Amniotic stem cell (primary cell): ENCODE results near the gene MAP6.

Source experiments
- DNase-seq: peaks from one replicate; lab custom pipeline; 2025; lab: John Stamatoyannopoulos, UW

The MAP6 gene

DNA sequence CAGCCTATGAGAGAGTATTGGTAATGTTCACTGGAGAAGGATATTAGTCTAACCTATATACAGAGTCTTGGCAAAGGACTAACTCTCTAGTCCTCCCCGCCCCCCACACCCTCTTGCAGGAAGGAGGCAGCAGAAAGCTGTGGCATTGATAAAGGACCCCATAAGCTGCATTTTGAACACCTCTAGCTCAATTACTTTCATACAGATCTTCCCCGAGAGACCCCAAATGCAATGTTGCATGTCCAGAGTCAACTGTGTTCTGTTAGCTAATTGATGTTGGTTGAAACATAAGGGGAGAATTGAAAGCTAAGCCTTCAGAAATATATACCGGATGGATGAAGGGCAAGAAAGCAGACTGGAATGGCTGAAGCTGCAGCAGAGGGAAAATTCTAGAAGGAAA, 2.8 kb downstream of the MAP6 start:
- no peak for DNase-seq

DNA sequence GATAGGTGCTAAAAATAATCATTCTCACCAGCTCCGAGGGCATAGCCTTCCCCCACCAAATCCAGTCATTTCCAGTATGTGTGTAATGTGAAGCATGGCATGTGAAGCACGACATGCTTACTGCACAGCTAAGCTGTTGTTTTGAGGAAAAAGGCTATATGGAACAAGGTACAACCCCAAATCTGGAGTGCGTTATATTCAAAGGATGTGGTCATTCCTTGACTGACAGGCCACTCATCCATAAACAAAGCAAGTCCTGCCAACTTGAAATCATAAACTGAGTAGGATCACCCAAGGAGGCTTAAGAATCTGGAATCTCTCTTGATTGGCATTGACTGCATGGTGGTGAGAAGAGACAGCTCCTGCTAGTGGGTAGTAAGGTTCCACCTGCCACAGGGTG, 3.7 kb downstream of the MAP6 start:
- DNase-seq, result no peak

DNA sequence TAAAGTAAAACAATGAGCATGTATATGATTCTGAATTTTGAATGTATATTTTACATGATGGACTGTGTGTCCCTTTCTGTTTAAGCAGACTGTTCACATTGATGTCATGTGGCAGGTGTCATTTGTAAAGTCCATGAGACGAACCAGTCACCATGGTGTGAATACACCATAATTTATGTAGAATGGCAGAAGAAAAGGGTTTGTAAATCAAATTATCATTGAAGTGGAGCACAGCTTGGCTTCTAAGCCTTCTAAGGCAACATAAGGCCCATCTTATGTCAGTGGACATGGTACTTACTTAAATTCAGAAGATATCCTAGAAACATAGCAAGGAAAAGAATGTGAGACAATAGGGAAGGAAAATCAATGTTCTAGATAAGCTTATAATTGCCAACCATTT, 4.4 kb downstream of the MAP6 start:
- no peak for DNase-seq

DNA sequence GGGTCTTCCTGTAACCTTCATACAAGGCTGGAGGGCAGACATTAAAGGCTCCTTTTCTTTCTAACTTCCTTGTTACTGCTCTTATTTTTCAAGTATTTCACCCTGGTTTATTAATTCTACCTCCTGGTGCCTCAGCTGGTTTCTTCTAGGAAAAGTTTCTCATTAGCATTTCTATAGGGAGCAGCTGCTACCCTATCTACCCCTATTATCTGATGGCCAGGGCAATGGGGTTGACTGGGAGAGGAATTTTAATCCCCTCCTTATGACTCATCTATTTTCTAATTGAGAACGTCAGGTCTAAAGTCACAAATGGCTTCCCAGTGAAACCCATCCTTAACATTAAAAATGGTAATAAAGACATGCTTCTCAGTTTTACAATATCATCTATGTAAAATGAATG, 5.0 kb downstream of the MAP6 start:
- no peak for DNase-seq

DNA sequence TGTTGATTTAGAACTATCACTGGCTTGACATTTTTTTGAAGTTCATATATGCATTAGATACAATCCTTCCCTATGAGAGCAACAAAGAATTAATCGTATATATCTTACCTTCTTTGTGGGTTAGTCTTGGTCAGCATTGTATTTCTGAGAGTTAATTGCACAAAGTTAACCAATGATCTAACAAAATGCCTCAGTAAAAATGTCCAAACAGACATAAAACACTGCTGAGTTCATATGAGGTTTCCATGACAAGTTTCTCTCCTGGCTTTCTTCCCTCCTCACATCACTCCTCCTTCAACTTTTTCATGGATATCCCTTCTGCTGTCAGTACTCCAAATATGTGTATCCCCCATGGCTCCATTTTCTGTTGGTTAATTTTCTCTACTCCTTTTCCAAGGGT, 9.0 kb downstream of the MAP6 start:
- no peak for DNase-seq

DNA sequence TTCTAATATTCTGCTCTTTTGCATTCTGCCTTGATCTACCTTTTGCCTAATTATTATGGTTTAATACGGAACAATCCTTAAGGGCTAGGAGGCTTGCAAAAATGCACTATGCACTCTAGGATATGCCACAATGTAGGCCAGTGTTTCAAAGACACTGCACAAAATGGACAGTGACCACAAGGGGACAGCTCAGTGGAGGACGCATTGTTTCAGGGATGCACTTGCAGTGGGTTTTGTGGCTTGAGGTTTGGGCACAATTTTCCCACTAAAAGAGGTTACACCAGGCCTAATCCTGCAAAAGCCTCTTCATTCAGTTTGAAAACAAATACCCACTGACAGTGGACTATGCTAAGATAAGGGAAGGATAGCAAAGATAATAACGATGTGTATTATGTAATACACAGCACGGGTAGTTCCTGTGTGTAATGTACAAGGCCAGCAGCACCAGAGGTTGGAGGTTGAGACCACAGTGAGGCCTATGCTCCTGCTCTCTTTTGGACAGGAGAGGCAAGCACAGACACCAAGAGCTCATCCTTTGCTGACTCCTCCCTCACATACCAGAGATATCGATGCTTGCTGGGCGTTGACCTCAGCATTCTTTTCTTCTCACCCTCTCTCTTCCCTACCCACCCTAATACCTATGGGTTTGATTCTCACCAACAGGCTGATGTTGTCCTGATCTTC, 12.7 kb downstream of the MAP6 start:
- no peak for DNase-seq

DNA sequence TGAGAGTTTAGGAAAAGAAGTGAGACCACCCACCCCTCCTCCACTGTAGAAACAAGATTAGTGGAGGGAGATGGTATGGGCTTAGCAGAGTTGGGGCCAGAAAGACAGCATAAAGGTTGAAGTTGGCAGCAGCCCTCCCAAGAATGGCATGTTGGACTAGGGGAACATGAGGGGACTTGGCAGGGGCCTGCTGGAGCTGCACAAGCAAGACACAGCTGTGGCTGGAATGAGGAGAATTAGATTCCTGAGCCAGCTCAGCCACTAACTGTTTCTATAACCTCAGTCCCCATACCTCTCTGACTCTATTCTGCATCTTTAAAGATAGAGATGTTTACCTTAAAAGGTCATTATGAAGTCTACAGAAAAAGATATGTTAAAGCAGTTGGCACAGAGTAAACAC, 13.2 kb downstream of the MAP6 start:
- DNase-seq, result no peak

DNA sequence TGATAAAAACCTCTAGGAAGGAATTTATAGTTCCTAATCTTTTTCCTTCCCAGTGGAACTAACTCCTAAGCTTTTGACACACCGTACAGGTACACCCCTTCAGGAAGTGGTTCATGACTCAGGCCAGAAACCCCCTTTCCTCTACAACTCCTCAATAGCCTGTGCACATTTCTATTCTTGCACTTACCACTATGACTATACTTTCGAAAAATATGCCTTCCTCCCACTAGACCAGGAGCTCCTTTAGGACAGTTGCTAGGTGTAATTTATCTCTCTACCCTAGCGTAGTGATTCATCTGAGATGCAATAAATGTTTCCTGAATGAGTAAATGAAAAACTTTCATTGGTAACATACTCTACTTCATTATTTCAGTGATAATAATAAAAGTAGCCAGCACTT, 14.5 kb downstream of the MAP6 start:
- DNase-seq, result no peak

DNA sequence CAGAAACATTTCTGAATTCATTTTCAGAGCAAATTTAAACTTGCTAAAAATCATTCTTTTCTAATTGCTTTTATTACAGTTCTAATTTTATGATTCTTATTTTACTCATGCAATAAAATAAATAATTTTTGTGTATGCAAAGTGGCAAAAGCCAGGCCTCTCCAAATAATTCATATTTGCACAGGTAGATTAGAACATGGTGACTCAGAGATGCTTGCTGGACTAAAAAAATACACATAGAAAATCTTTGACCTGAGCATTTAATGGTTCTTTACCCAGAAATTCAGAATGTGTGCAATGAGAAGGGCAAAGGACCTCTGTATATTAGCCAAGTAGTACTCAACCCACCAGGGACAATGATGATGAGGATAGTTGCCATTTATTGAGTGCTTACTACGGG, 15.3 kb downstream of the MAP6 start:
- DNase-seq, result no peak

DNA sequence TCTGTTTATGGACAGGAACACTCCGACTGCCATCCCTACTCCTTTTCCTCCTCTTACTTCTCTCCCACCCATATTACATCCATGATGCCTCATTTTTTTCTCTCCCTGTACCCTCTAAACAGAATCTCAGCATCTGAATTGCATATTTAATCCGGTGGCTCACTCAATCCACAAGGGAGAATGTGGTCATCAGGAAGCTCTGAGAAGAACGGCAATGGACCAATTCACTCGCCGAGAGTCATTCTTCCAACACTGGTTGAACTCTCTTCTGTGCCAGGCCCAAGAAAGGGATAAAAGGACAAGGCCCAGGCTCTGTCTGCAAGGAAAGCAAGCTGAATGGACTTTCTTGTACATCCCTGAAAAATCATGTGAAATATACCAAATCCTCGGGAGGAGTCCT, 15.9 kb downstream of the MAP6 start:
- no peak for DNase-seq

DNA sequence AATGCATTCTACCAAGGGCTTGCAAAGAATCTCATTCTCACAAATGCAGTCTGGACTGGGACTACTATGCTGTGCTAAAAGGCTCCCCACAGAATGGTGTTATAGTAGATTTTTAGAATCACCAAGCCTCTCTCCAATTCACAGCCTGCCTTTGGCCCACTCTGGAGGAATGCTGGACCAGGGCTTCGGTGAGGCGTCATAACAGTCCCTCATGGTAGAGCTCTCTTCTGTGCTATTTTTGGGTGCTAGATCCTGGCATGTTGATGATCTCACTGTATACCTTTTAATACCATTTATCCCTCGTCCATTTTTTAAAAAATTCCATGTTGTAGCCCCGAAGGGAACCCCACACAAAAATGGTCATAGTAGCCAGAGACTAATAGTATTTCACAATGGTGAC, 17.6 kb downstream of the MAP6 start:
- DNase-seq, result no peak

DNA sequence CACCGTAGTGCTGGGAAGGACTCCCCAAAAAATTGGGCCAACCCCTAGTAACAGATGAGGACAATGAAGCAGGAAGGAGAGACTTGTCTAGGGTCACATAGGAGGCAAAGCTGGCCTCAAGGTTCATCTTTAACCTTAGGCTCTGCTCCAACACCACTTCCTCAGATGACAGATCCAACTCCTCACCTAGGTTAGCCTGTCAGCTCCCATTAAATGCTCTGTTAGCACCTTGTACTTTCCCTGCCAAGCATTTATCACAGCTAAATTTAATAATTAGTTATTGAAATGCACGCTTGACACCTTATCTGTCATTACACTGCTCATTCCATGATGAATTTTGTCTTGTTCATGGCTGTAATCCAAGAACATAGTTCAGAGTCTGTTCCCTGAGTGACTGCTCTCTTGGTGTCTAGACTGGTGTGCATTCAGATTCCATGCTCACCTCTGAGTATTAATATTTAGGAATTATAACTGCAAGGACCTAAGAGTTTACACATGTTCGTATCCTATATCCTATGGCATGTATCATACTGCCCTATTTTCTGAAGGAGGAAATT, 18.6 kb downstream of the MAP6 start:
- DNase-seq, result no peak

DNA sequence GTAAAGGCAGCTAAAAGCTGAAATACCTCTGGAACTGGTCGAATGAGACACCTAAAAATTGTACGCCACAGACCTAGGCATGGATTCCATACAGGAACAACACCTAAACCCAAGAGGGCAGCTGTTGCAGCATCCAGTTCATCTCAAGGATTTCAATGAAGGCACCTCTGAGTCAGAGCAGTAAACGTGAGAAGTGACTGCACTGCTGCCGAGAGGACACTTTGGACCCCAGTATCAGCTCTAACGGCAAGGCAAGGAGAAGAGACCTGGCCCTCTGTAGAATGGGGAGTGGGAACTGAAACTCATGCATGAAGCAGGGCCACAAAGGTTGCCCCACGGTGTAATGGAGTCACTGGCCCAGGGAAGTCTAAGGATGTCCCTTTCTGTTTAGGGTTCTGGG, 23.9 kb downstream of the MAP6 start:
- DNase-seq, result no peak

DNA sequence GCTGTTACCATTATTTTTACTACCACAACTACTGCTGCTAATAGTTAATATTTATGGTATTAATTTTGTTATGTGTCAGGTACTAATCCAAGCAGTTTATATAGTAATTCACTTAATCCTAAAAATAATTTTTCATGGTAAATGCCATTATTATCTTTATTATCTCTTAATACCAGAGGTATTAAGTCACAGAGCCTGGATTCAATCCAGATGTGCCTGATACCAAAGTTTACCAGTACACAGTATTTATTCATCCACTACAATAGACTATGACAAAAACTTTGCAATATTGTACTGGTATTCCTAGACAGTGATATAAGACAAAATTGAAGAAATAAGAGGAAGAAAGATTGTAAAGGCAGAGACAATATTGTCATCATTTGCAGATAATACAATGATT, 24.5 kb downstream of the MAP6 start:
- DNase-seq, result no peak

DNA sequence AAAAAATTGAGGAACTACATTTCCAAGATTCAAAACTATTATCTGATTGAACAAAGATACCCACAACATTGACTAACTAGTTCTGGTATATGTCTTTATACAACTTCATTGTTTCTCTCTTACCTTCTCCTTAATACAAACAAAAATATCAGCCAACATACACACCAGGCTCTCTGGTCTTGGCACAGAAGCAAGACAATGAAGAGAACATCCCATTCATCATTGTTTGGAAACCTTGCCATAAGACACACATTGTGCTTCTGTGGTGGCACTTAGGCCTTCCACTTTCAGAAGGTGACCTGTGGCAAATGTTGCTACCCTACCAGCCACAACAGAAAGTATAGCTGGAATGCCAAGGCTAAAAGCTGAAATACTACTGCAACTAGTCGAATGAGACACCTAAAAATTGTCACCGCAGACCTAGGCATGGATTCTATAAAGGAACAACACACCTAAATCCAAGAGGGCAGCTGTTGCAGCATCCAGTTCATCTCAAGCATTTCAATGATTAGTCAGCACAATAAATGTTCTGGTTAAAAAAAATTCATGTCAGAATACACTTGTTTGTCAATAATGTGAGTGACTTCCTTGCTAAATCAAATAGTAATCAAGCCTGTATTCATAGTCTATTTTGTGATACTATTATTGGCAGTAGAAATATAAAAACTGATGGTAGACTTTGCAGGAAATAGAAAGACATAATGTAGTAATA, 26.3 kb downstream of the MAP6 start:
- no peak for DNase-seq

DNA sequence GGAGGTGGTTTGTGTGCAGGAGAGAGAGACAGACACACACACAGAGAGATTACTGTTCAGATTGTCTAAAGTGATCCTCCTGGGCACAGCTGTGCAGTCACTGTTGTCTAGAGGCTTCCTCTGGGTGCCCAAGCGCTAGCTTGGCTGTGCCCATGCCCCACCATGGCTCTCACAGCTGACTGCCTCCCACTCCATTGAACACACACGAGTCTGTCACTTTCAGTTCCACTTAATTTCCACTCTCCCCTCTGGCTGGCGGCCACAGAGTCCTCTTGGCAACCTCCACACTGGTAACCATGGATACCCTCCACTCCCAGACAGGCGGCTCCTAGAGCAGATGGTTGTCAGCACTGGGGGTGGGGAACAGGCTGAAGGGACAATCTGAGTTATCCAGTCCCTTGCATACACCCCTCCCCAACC, 29.1 kb downstream of the MAP6 start:
- DNase-seq, result no peak

DNA sequence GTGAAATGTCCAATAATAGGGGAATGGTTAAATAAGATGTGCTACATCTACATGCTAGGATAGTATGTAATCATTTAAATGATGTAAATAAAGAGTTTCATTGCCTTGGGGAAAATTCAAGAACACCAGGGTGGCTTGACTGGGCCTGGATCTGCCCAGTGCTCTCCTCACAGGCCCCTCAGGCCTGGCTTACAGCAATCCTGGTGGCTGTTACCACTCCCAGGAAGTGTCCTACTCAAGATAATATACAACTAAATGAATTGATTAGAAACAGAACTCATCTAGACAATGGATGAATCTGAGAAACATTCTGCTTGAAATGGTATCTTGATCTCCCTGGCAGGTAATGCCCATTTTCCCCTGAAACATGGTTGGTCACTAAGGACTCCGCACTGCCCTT, 30.8 kb downstream of the MAP6 start:
- DNase-seq, result no peak

DNA sequence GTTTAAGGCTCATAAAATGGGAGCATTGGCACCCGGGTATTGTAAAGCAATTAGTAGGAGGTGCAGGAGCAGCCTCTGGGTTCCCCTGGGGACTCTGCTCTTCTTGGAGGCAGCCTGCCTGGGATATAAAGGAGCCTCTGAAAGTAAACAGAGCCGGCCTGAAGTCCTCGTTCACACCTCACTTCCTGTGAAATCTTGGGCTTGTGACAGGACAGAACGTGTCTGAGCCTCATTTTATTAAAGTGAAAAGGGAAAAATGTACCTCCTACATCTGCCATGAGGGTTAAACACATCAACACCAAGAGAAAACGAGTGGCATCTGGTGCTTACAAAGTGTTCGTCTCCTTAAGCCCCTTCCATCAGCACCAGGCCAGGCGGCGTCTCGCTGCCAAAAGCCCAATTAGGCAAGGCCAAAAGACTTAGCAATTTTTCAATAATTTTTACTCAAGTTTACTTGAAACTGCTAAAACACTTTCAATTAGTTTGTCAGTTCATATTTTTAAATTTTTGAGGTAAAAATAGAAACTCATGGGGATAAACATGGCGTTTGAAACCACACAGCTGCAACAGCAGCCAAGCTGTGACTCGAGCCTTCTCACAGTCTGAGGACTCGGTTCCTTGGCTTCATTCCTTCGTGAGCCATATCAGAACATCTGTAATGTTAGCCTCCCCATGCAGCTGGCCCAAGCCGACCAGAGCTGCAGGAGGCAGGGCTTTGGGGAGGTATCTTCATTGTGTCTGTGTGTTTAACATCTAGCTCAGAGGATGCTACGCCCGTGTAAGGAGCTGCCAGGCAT, 33.6 kb downstream of the MAP6 start:
- DNase-seq, result no peak

DNA sequence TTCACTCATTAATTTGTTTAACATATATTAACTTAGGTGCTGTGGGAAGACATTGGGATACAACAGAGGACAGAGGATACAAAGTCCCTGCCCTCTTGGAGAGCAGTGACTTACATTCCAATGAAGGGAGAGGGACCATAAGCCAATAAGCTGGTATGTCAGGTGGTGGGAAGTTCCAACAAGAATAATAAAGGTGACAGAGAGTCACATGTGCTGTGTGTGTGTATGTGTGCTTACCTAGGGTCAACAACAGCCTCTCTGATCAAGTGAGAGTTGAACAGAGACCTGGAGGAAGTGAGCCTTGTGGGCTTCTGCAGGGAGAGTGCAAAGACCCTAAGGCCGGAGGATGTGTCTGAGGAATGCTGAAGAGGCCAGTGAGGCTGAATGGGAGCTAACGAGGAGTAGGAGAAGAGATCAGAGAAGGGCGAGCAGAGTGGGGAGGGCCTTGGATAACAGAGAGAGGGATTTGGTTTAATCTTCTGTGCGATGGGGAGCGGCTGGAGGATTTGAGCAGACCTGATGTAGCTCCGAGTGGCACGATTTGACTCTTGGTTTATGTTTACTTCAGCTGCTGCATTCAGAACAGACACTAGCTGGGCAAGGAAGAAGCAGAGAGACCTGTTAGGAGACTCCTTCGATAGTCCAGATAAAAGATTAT, 35.3 kb downstream of the MAP6 start:
- no peak for DNase-seq

DNA sequence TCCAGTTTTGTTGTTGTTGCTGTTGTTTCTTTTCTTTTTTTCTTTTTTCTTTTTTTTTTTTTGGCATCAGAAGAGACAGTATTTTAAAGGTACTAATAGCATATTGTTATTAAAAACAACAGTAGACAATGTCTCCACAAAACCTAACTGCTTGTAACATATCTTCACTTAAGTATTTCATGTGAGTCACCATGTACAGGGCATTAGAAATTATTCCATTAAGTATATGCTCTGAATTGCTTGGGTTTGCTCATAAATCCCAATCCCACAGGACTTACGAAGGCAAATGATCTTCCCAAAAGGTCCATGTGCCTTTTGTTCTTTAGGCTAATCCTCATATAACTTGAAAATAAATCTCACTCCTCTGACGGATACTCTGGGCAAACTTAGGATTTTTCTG, 35.9 kb downstream of the MAP6 start:
- DNase-seq, result no peak

DNA sequence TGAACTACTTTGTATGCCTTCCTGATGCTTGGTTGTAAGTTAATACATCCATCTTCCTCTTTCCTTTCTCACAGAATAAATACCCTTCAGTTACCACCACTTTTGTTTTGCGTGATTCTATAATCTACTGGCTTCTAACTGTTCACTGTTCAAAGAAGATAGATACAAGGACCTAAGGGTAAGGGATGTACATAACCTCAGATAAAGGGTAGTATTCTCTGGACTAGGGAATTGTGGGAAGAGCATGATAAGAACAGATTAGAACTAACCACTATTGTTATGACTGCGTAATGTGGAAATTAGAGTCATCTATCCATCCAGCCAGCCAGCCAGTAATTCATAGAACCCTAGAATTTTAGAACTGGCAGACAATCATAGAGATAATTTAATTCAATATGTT, 36.4 kb downstream of the MAP6 start:
- DNase-seq, result no peak

DNA sequence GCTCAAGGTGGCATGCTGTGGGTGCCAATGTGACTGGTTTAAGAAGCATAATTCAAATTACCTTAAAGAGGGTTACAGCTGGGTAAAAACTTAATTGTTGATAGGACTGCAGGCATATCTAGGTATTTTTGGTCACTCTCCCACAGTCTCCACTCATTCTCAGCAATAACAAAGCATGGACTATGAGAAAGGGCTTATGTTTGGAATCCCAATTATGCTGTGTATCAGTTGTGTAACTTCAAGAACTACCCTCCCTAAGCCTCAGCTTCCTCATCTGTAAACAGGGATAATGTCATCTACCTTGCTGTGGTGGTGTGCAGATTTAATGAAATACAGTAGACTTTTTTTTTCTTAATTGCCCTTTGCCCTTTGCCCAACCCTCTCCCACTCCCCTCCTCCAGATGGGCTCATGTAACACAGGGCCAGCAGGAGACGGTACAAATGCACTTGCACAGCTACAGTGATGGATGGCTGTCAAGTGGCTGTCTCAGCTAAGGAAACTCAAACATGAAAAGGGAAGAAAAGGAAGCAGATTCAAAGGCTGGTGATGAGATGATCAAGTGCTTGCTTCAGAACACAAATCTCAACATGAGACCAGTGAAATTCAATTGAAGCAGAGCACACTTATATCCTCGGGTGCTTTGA, 37.6 kb downstream of the MAP6 start:
- DNase-seq, result no peak
